Amniotic stem cell (primary cell): Measurements from ENCODE around the gene ITLN2.
"Not testable (repeated sequence)": the region's sequence is repeated elsewhere in the genome, so short reads cannot be mapped to it uniquely, and the experiment has no call there.

Experiments used
- DNase-seq: peaks from one replicate; lab custom pipeline; 2025; lab: John Stamatoyannopoulos, UW

Gene ITLN2

DNA sequence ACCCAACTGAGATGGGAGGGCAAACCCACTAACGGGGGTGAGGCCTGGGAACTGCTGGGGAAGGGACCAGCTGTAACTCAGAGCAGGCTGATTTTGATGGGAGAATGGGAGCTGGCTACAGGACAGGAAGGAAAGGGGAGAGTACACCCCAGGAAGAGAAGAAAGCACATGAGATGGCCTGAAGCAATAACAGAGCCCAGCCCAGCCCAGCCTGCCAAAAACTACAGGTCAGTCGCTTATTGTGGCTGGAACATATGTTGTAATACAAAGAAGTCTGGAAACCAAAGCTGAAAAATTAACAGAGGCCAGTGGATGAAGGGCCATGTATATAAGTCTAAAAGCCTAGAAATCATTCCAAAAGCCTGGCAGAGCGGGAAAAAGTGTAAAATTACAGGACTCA, 1.6 kb downstream of the ITLN2 start:
- no peak for DNase-seq

DNA sequence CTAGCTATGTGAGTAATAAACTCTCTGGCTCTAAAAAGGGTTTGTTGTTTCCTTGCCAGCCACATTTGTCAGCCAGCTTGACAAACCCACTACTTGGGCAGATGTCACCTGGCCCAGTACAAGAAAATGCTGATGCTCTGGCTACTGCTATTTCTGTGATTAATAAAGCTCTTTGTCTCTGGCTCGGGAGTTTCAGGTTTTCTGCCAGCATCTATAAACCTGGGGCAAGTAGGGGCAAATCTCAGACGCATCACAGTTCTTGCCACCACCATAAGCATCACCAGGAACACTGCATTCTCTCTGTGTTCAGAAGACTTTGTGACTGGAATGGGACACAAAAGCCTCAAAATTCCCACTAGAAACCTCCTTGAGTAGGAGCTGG, 2.5 kb downstream of the ITLN2 start:
- DNase-seq: no peak

DNA sequence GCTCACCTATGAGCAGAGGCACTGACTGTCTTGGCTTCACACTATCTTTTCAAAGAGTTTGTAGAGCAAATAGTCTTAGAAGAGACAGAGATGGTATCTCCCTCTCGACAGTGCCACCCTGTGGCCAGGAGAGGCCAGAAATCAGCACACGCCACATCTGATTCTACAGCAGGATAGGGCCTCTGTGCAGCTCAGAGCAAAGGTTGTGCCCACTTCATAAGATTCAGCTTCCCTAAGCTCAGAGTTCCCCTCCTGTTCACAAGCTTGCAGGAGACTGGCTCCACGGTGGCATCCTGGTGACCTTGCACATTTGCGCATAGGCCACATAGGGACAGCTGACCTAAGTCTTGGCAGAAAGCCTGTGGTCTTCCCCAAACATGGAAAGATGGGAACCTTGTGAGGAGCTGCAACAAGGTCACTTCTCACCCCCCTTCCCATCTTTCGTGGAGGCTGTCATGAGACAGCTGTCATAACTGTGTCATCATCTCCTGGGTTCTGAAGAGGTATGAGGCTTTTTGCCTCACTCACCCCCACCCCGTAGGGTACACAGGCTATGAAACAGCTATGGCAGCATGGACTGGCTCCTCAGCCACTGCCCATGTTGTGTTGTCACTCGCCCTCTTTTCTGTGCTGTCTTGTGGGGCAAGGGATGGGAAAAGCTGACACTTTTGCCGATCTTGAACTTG, 3.0 kb downstream of the ITLN2 start:
- peak; percentile 2 for DNase-seq

DNA sequence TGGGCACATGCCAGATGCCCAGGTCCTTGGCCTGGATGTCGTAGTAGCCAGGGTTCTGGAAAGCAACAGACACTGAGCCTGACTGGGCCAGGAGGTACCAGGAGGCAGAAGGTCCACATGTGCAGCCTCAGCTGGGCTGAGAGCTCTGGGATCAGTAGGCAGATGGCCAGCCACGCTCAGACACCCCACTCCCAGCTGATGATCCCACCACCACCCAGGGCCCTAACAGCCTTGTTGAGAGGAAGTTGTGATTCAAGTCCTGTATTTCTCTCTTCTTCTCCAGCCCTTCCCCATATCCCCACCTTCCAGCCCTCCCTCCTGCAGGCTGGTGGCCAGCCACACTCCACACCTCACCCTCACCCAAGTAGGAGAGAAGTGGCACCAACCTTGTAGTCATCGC, 4.0 kb downstream of the ITLN2 start:
- DNase-seq: no peak

DNA sequence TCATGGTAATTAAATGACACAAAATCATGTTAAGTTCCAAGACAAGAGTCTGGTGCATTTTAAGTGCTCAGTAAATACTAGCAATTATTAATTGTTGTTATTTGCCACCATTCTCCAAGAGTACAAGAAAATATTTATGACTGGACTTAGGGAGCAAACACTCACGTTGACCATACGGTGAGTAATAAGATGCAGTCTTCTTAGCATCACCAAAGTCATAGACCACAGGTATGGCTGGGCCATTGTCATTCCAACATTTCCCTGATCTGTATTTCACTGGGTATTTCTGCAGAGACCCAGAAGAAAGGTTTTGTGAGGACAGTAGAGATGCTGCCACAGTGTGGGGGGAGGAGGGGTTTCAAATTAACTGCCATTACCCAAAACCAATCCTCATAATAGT, 4.7 kb downstream of the ITLN2 start:
- DNase-seq: no peak

DNA sequence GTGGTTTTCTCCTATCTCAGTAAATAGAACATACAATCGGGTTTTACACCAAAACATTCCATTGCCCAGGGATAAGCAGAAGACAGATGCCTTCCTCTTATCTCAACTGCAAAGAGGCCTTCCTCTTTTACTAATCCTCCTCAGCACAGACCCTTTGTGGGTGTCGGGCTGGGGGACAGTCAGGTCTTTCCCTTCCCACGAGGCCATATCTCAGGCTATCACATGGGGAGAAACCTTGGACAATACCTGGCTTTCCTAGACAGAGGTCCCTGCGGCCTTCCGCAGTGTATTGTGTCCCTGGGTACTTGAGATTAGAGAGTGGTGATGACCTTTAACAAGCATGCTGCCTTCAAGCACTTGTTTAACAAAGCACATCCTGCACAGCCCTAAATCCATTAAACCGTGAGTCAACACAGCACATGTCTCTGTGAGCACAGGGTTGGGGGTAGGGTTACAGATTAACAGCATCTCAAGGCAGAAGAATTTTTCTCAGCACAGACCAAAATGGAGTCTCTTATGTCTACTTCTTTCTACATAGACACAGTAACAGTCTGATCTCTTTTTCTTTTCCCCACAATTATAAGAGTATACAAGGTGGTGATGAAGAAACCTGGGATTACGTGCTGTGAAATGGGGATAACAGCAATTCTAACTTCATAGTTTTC, 5.3 kb downstream of the ITLN2 start:
- DNase-seq: not testable (repeated sequence)

DNA sequence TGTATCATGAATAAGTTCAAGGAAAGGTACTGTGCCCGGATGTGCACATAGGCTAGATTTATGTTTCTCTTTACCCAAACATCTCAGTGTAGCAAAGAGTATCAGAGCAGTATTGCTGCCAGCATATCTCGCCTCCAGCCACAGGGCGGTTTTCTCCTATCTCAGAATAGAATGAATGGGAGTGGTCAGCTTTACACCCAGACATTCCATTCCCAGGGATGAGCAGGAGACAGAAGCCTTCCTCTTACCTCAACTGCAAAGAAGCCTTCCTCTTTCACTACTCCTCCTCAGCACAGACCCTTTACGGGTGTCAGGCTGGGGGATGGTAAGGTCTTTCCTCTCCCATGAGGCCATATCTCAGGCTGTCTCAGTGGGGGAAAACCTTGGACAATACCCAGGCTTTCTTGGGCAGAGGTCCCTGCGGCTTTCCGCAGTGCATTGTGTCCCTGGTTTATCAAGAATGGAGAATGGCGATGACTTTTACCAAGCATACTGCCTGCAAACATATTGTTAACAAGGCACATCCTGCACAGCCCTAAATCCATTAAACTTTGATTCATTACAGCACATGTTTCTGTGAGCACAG, 7.3 kb downstream of the ITLN2 start:
- not testable (repeated sequence) for DNase-seq

DNA sequence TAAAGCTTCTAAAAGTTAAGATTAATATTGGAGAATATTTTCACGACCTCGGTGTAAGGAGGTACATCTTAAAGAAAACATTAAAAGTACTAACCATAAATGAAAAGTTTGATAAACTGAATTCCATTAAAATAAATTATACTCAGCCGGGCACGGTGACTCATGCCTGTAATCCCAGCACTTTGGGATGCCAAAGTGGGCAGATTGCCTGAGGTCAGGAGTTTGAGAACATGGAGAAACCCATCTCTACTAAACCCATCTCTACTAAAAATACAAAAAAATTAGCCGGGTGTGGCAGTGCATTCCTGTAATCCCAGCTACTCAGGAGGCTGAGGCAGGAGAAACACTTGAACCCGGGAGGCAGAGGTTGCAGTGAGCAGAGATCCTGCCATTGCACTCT, 8.7 kb downstream of the ITLN2 start:
- not testable (repeated sequence) for DNase-seq

DNA sequence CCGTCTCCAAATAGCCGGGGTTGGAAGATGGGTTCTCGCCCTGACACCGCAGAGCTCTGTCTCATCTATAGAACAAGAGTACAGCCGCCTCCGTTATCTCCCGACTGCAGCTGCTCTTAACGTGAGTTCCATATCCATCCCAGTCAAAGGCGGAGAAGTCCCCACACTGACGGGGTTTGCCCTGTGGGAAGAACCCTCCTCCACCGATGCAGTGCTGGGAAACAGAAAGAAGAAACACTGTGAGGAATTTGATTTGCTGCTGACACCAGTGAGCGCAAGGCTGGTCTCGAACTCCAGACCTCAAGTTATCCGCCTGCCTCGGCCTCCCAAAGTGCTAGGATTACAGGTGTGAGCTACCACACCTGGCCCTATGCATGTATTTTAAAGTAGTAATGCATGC, 9.5 kb downstream of the ITLN2 start:
- no peak for DNase-seq

DNA sequence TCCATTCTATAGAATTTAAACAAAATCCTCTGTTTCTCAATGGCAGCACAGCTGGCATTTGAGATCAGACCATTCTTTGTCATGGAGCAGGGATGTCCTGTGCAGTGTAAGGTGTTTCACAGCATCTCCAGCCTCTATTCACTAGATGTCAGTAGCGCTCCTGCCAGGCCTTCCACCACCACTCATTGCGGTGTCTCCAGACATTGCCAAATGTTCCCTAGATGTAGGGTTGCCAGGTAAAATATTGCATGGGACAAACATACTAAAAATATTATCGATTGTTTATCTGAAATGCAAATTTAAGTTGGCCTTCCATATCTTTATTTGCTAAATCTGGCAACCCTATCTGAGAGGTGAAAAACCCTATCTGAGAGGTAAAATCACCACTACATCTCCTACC, 11.7 kb downstream of the ITLN2 start:
- no peak for DNase-seq

DNA sequence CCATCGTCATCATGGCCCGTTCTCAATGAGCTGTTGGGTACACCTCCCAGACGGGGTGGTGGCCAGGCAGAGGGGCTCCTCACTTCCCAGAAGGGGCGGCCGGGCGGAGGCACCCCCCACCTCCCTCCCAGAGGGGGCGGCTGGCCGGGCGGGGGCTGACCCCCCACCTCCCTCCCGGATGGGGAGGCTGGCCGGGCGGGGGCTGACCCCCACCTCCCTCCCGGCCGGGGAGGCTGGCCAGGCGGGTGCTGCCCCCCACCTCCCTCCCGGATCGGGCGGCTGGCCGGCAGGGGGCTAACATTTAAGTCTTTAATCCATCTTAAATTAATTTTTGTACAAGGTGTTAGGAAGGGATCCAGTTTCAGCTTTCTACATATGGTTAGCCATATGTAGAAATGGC, 17.9 kb downstream of the ITLN2 start:
- DNase-seq: not testable (repeated sequence)

DNA sequence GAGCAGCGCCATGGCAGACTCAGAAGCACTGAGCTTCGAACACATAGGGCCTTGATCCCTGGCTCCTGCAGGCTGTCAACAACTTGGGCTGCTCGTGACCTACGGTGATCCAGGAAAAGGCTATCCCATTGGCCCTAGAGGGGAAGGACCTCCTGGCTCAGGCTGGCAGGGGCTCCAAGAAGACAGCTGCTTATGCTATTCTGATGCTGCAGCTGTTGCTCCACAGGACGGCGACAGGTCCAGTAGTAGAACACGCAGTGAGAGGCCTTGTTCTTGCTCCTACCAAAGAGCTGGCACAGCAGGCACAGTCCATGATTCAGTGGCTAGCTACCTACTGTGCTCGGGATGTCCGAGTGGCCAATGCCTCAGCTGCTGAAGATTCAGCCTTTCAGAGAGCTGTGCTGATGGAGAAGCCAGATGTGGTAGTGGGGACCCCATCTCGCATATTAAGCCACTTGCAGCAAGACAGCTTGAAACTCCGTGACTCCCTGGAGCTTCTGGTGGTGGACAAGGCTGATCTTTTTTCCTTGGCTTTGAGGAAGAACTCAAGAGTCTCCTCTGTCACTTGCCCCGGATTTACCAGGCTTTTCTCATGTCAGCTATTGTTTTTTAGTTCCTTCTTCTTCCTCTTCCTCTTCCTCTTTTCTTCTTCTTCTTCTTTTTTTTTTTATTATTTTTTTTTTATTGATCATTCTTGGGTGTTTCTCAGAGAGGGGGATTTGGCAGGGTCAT, 18.9 kb downstream of the ITLN2 start:
- no peak for DNase-seq

DNA sequence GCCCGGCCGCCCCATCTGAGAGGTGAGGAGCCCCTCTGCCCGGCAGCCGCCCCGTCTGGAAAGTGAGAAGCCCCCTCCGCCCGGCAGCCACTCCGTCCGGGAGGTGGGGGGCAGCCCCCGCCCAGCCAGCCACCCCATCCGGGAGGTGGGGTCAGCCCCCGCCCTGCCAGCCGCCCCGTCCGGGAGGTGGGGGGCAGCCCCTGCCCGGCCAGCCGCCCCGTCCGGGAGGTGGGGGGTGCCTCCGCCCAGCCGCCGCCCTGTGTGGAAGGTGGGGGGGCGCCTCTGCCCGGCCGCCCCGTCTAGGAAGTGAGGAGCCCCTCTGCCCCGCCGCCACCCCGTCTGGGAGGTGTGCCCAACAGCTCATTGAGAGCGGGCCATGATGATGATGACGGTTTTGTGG, 21.3 kb downstream of the ITLN2 start:
- DNase-seq: not testable (repeated sequence)

DNA sequence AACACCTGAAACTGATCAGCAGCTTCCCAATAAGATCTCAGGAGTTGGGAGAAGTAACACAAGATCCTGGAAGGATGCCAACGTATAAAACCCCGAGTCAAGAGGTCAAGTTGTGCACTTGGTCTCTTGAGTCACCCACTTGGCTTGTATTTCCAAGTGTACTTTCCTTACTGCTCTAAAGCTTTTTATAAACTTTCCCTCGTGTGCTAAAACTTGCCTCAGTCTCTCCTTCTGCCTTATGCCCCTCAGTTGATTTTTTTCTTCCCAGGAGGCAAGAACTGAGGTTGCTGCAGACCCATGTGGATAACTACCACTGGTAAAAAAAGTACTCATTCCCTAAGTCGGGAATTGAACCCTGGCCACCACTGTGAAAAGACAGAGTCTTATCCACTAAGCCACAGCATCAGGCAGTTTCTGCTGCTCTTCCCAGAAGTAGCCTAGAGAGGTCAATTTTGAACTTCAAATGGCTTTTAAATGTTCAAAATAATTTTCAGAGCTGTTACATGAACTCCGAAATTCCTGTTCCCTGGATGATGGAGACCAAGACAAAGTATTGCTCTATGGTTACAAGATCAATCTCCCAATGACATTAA, 28.9 kb downstream of the ITLN2 start:
- DNase-seq: no peak

DNA sequence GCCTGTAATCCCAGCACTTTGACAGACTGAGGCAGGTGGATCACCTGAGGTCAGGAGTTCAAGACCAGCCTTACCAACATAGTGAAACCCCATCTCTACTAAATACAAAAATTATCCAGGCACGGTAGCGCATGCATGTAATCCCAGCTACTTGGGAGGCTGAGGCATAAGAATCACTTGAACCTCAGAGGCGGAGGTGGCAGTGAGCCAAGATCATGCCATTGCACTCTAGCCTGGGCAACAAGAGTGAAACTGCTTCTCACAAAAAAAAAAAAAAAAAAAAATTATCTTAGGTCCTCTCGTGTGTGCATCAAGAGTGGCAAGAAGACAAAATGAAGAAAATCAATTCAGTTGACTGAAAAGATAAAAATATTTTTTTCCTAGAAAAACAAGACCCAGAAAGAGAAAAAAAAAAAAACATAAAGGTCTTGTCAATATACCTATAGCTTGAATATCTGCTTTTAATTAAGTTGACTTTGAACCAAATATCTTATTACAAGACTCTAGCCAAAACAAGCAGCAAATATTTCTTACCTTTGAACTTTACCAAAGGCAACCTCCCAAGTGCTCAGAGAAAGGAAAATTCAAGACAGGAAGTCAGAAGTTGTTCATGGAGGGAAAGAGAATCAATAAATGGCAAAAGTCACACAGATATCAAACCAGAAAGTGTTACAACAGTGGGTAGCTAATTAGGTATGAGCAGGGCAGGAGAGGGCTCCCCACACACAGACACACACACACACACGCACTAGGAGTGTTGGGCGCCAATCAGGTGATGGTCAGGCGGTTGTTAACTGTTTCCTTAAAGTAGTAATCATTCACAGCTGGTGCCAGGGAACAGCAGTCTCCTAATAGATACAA, 29.6 kb downstream of the ITLN2 start:
- DNase-seq: no peak

DNA sequence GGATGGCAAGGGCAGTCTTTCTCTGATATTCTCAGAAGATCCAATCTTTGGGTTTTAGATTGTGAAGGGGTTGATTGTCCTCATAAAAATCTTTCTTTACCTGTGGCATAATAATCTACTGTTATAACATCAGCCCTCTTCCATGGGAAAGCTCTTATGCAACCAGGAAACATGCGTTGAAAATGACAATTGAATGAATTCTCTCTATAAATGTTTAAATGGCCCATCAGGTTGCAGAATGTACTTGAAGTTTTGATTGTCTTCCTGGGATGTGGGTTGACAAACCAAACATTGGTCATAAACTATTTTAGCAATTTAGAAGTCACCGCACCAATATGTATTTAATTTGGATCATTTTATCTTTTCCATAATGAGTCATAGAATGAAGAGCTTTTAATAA, 37.9 kb downstream of the ITLN2 start:
- DNase-seq: no peak

DNA sequence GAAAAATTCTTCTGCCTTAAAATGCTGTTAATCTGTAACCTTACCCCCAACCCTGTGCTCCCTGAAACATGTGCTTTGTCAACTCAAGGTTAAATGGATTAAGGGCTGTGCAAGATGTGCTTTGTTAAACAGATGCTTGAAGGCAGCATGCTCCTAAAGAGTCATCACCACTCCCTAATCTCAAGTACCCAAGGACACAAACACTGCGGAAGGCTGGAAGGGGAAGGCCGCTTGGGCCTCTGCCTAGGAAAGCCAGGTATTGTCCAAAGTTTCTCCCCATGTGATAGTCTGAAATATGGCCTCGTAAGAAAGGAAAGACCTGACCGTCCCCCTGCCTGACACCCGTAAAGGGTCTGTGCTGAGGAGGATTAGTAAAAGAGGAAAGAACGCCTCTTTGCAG, 41.4 kb downstream of the ITLN2 start:
- not testable (repeated sequence) for DNase-seq

DNA sequence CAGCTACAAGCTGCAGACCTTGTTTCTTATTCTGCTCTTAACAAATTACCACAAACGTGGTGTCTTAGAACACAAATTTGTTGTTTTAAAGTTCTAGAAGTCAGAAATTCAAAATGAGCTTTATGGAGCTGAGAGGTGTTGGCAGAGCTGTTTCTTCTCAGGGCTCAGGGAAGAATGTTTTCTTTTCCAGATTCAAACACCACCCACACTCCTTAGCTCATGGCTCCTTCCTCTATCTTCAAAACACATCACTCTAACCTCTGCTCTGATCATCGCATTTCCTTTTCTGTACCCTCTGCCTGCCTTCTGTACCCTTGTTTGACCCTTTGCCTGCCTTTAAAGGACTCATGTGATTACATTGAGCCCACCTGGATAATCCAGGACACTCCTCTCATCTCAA, 42.7 kb downstream of the ITLN2 start:
- no peak for DNase-seq

DNA sequence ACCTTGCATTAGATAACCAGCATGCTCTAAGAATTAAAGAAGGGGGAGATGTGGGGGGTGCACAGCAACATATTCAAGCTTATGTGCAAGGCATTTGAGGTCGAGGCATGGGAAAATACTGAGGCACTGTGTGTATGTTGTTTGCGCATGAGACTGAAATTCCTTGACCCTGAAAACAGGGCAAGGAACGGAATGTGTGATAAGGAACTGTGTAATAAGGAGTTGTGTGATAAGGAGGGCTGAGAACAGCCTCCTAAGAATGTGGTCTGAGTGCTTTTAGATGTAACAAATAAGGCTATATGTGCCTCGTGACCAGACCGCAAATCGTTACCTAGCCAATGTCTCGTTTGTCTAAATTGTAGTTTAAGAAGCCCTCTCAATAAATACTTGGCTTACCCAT, 43.2 kb downstream of the ITLN2 start:
- DNase-seq: no peak

DNA sequence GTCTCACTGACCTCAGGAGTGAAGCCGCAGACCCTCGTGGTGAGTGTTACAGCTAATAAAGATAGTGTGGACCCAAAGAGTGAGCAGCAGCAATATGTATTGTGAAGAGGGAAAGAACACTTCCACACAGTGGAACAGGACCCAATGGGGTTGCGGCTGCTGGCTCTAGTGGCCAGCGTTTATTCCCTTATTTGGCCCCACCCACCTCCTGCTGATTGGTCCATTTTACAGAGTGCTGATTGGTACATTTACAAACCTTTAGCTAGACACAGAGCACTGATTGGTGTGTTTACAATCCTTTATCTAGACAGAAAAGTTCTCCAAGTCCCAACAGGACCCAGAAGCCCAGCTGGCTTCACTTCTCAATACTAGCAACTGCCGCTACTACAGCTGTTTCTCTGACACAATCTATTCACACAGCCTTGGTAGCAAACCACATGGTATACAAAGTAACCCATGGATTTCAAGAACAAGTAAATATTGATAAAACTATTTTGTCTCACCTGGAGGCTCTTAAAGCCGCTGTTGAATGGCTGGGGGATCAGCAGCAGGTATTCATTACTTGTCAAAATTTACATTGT, 44.3 kb downstream of the ITLN2 start:
- DNase-seq: no peak

DNA sequence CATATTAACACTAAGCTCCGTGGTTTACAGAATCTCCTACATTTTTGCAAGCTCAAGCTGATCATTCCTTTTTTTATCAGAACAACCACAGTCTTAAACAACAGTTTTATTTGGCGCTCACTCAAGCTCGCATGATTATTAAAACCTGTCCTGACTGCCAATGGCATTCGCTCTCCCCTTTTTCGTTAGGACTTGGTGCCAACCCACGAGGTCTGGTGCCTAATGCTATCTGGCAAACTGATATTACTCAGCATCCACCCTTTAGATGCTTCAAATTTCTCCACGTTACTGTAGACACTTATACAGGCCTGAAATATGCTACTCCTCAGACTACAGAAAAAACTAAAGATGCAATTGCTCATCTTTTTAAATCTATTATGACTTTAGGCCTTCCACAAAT, 46.6 kb downstream of the ITLN2 start:
- DNase-seq: no peak
